ENCODE results near the gene FLOT1. TPM values are rescaled to one million over a fixed set of nuclear protein-coding genes. Genes with fewer than 3 reads are reported as not detected.

Gene FLOT1
- total RNA-seq, 2 experiments from 2014 or later, result 66.7 to 108 TPM

- Histone ChIP-seq H3K9me3 (ENCODE audit: low read length) (no peaks in the 10 kb centered on the region), H3K9me2 (ENCODE audit: insufficient read depth, low read length) (no peaks in the 10 kb centered on the region), H3K4me1 (ENCODE audit: insufficient read depth, low read length, poor library complexity, severe bottlenecking) (no peaks in the 10 kb centered on the region), H3K4me2 (ENCODE audit: low read length) (no peak overlapping the region), H2AFZ (ENCODE audit: low read length) (no peak overlapping the region), H3K27ac (ENCODE audit: low read depth, low read length, poor library complexity, severe bottlenecking) (no peak overlapping the region), H4K20me1 (ENCODE audit: insufficient read depth, low read length) (no peaks in the 10 kb centered on the region), H3K79me2 (ENCODE audit: insufficient read depth, low read depth, low read length) (no peaks in the 10 kb centered on the region), H3K36me3 (ENCODE audit: insufficient read depth, low read length) (no peaks in the 10 kb centered on the region), H3K4me3 (ENCODE audit: low read depth, low read length, poor library complexity, severe bottlenecking) (no peak overlapping the region)
- BruUV-seq (replicated peaks), result no TSS peak
- TF ChIP-seq CTCF (conservative IDR thresholded peaks at IDR 0.05; ENCODE audit: low read length), result no peak
- no peak for TF ChIP-seq EZH2phosphoT487 (IDR thresholded peaks at IDR 0.05; ENCODE audit: borderline replicate concordance, low read depth, low read length)
- CTCF ChIA-PET (ENCODE audit: unreplicated experiment), result no interaction called here
- POLR2A ChIA-PET, result interaction anchor here (1.4 kb wide), 1 partner anchor 9 kb away, joined by 3 read pairs; no protein-coding TSS in a partner anchor
- intact Hi-C loops (cut with micrococcal nuclease; ENCODE audit: unreplicated experiment), result no loop called here
- DNase-seq (ENCODE audit: low spot score), result no peak
These were observed 39.4 kb upstream of the FLOT1 start for GRCh38 chr6:30781743-30782424.

GRCh38 chr6:30781395-30781742, 38.9 kb upstream of the FLOT1 start:
- Histone ChIP-seq H3K27ac (ENCODE audit: low read depth, low read length, poor library complexity, severe bottlenecking) (no peak overlapping the region), H3K79me2 (ENCODE audit: insufficient read depth, low read depth, low read length) (no peaks in the 10 kb centered on the region), H2AFZ (ENCODE audit: low read length) (no peak overlapping the region), H3K4me1 (ENCODE audit: insufficient read depth, low read length, poor library complexity, severe bottlenecking) (no peaks in the 10 kb centered on the region), H3K4me2 (ENCODE audit: low read length) (no peak overlapping the region), H3K9me3 (ENCODE audit: low read length) (no peaks in the 10 kb centered on the region), H4K20me1 (ENCODE audit: insufficient read depth, low read length) (no peaks in the 10 kb centered on the region), H3K4me3 (ENCODE audit: low read depth, low read length, poor library complexity, severe bottlenecking) (no peak overlapping the region), H3K36me3 (ENCODE audit: insufficient read depth, low read length) (no peaks in the 10 kb centered on the region), H3K9me2 (ENCODE audit: insufficient read depth, low read length) (no peaks in the 10 kb centered on the region)
- TF ChIP-seq EZH2phosphoT487 (IDR thresholded peaks at IDR 0.05; ENCODE audit: borderline replicate concordance, low read depth, low read length) (no peak), CTCF (conservative IDR thresholded peaks at IDR 0.05; ENCODE audit: low read length) (no peak)
- intact Hi-C loops (cut with micrococcal nuclease; ENCODE audit: unreplicated experiment), result no loop called here
- no TSS peak for BruUV-seq (replicated peaks)
- POLR2A ChIA-PET, result interaction anchor here (1.4 kb wide), 1 partner anchor 10 kb away, joined by 3 read pairs; no protein-coding TSS in a partner anchor
- CTCF ChIA-PET (ENCODE audit: unreplicated experiment), result no interaction called here
- DNase-seq (ENCODE audit: low spot score), result no peak

GRCh38 chr6:30780642-30780920, 38.1 kb upstream of the FLOT1 start:
- no peak for DNase-seq (ENCODE audit: low spot score)
- H3K9me3 ChIP-seq (ENCODE audit: low read length), result no peaks in the 10 kb centered on the region
- BruUV-seq (replicated peaks), result no TSS peak
- H3K4me3 ChIP-seq (ENCODE audit: low read depth, low read length, poor library complexity, severe bottlenecking), result no peak overlapping the region
- no peaks in the 10 kb centered on the region for H4K20me1 ChIP-seq (ENCODE audit: insufficient read depth, low read length)
- no peaks in the 10 kb centered on the region for H3K4me1 ChIP-seq (ENCODE audit: insufficient read depth, low read length, poor library complexity, severe bottlenecking)
- ChIA-PET CTCF (ENCODE audit: unreplicated experiment) (no interaction called here), POLR2A (no interaction called here)
- no peaks in the 10 kb centered on the region for H3K9me2 ChIP-seq (ENCODE audit: insufficient read depth, low read length)
- TF ChIP-seq CTCF (conservative IDR thresholded peaks at IDR 0.05; ENCODE audit: low read length), result no peak
- TF ChIP-seq EZH2phosphoT487 (IDR thresholded peaks at IDR 0.05; ENCODE audit: borderline replicate concordance, low read depth, low read length), result no peak
- H2AFZ ChIP-seq (ENCODE audit: low read length), result no peak overlapping the region
- H3K79me2 ChIP-seq (ENCODE audit: insufficient read depth, low read depth, low read length), result no peaks in the 10 kb centered on the region
- no peak overlapping the region for H3K4me2 ChIP-seq (ENCODE audit: low read length)
- intact Hi-C loops (cut with micrococcal nuclease; ENCODE audit: unreplicated experiment), result no loop called here
- no peaks in the 10 kb centered on the region for H3K36me3 ChIP-seq (ENCODE audit: insufficient read depth, low read length)
- H3K27ac ChIP-seq (ENCODE audit: low read depth, low read length, poor library complexity, severe bottlenecking), result no peak overlapping the region
